GM12874 (cell line): ENCODE measurements around the gene CLP1.

Experiments
- TF ChIP-seq, protein P1 (sequence below): IDR thresholded peaks from 2 replicates; pipeline ENCODE4 v1.5.1; 2011; ENCODE audit warnings: low read depth, mild to moderate bottlenecking, control low read depth, low read length, moderate library complexity; ENCODE audit not compliant: insufficient read depth

The CLP1 gene

DNA sequence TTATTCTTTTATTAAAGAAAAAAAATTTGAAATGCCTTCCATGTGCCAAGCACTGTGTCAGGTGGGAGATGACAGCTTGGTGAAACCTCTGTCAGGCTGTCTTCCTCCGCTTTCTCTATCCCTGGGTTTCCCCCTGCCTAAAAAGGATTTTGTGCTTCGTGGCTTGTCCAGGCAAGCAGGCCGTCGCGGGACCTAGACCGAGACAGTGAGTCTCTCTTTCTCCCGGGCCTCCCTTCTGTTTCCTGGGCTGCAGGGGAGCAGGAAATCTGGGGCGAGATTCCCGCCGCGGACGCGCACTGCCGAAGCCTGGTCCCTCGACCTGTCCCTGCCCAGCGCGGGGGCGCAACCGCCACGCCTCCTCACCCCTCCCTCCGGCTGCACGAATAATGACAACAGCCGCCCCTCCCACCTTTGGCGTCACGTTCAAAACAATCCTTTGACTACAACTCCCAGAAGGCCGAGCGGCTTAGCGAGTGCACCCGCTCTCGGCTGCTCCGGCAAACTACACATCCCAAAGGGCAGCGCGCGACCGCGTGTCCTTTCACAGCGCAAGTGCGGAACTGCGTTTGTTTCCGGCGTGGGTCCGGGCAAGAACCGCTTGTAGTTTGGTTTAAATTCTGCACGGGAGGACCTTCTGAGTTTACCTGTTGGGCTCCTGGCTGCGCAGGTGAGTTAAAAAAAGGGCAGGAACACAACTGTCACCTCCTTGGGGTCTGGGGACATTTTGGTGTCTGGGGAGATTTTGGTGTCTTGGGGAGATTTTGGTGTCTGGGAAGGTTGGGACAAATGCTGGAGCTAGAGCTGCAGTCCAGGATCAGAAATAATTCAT is at the start of gene CLP1:
CLP1 (plus strand) TSS at position 569 of the 829 bp plus-strand sequence. CDS start 1,715 bp downstream, outside the sequence.
- TF ChIP-seq, protein P1, sequence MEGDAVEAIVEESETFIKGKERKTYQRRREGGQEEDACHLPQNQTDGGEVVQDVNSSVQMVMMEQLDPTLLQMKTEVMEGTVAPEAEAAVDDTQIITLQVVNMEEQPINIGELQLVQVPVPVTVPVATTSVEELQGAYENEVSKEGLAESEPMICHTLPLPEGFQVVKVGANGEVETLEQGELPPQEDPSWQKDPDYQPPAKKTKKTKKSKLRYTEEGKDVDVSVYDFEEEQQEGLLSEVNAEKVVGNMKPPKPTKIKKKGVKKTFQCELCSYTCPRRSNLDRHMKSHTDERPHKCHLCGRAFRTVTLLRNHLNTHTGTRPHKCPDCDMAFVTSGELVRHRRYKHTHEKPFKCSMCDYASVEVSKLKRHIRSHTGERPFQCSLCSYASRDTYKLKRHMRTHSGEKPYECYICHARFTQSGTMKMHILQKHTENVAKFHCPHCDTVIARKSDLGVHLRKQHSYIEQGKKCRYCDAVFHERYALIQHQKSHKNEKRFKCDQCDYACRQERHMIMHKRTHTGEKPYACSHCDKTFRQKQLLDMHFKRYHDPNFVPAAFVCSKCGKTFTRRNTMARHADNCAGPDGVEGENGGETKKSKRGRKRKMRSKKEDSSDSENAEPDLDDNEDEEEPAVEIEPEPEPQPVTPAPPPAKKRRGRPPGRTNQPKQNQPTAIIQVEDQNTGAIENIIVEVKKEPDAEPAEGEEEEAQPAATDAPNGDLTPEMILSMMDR, result no peak

DNA sequence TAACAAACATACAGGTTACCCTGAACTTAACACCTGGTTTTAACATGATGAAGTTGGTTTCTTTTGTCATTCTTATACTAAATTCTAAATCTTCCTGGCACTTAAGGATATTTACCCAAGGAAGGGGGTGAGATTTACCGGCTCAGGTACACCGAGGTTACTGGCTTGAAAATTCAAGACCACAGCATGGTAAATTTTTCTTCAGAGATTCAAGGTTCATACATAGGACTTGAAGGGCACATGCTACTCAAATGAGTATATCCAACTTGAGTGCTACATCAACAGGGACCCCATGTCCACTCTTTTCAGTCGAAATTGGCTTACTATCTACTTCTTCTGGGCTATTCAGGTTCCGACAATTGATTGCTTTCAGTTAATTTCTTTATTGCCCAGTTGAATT is 47.4 kb upstream of the CLP1 start:
- TF ChIP-seq, protein P1, result no peak

DNA sequence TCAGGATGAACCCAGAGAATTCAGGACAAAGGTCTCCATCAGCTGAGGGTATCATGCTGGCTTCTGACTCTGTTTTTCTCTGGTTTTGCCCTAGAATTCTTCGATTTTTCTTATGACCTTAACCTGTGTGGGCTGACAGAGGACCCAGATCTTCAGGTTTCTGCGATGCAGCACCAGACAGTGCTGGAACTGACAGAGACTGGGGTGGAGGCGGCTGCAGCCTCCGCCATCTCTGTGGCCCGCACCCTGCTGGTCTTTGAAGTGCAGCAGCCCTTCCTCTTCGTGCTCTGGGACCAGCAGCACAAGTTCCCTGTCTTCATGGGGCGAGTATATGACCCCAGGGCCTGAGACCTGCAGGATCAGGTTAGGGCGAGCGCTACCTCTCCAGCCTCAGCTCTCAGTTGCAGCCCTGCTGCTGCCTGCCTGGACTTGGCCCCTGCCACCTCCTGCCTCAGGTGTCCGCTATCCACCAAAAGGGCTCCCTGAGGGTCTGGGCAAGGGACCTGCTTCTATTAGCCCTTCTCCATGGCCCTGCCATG is 43.3 kb upstream of the CLP1 start:
- TF ChIP-seq, protein P1, result no peak

DNA sequence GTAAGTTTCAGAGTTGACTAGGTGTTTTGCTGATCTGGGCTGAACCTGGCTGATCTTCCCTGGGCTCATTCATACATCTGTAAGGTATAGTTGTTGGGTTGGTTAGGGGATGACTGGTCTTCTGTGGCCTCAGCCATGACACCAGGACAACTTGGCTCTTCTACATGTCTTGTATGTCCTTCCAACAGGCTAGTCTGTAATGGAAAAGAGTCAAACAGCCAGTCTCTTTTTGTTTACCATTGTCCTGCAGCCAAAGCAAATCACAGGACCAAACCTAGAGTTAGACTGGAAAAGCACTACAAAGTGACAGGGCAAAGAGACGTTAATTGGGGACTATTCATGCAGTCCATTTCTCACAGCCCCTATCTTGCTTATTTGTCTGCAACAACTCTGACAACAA is 42.3 kb upstream of the CLP1 start:
- TF ChIP-seq, protein P1, result no peak

DNA sequence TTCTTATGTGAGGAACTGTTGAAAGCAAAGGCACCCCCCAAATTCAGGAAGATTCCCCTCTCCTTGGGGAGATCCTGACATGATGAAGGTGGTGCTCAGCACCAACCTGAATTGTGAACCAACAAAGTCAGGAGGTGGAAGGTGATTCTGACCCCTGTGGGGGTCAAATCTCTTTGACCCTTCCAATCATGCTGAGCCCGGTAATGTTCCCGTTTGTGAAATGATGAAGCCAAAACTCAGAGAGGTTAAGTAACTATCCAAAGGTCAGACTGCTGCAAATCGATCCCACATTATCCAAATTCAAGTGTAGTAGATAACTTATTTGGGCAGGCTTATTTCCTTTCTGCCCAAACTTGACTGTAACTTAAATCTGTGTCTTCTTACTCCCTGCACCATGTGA is 41.0 kb upstream of the CLP1 start:
- TF ChIP-seq, protein P1, result no peak

DNA sequence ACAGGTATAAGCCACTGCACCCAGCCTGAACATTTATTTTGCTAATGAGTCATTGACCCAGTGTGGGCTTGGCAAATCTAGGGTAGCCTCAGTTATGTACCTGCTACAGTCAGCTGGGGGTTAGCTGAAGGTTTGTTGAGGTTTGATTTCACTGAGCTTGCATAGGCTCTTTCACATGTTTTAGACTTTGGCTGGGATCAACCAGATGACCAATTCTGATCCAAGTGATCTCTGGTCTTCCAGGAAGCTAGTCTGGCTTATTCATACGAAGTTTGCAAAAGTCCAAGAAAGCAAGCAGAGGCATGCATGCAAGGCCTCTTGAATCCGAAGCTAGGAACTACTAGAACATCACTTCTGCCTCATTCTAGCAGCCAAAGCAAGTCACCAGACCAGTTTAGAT is 39.1 kb upstream of the CLP1 start:
- TF ChIP-seq, protein P1, result no peak

DNA sequence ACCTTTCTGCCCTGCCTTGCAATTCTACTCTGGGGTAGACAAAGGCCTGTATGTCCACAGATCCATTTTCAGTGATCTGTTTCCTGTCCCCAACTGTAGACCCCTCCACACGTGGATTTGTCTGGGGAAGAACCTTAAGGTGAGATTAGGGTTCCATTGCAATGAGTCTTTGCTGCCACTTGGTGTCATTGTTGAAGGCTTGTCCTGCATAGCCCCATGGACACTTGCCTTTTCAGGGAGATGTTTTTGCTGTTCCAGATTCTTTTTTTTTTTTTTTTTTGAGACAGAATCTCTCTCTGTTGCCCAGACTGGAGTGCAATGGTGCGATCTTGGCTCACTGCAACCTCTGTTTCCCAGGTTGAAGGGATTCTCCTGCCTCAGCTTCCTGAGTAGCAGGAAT is 38.2 kb upstream of the CLP1 start:
- TF ChIP-seq, protein P1, result peak; percentile 21; the same call in 1 of the 2 replicates
